D721Med (cell line): ENCODE results near the gene OPA3.
"Not testable (repeated sequence)": the region's sequence is repeated elsewhere in the genome, so short reads cannot be mapped to it uniquely, and the experiment has no call there.

Experiments
- DNase-seq: peaks from one replicate; pipeline ENCODE4 v3.0.0; 2011; ENCODE audit warnings: low spot score; ENCODE audit not compliant: insufficient read length
- FAIRE-seq: peaks from 2 replicates; lab custom pipeline; 2011; peaks lifted over from hg19 to GRCh38; lab: Jason Lieb, UNC
- TF ChIP-seq, protein P1 (sequence below): IDR thresholded peaks from 2 replicates; pipeline ENCODE4 v1.5.1; 2012; ENCODE audit warnings: mild to moderate bottlenecking, control low read depth; ENCODE audit not compliant: insufficient read depth; ENCODE audit errors: missing control alignments

The OPA3 gene

DNA sequence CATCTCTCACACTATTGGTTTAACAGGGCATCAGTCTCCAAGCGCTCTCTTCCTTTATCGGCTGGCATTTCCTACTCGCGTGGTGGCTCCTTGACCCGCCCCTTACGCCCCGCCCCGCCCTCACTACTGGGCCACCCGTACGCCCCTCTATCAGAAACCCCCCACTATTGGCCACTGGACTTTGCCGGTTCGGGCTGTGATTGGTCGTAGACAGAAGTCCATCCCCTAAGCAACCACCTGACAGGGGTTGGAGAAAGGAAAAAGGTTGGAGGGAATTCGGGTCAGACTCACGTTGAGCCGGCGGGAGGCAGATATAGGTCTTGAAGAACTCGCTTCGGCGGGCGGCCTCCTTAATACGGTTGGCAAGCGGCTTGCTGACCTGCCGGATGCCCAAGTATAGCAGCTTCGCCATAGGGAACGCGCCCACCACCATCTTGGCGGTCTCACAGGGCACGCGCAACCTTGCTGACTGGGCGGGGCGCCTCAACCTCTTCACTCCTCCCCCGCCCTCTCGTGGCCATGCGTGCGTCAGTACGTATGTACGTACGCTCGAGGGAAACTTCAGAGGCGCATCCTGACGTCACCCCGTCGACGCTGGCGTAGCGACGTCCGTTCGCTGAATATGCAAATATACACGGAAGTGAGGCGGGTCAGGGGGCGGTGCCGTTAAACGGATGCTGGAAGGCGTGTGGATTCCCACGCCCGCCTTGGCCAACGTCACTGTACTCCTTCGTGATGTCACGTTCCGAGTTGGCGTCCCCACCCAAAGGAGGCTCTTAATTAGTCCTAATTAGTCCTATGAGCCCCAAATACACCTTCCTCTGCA is at the start of gene OPA3:
TSS of gene OPA3 (minus strand) at position 471 of the 826 bp plus-strand sequence. CDS start at position 433, 38 bp downstream.
- FAIRE-seq (peak; percentile 84), DNase-seq (peak; percentile 89)
- TF ChIP-seq, protein P1, sequence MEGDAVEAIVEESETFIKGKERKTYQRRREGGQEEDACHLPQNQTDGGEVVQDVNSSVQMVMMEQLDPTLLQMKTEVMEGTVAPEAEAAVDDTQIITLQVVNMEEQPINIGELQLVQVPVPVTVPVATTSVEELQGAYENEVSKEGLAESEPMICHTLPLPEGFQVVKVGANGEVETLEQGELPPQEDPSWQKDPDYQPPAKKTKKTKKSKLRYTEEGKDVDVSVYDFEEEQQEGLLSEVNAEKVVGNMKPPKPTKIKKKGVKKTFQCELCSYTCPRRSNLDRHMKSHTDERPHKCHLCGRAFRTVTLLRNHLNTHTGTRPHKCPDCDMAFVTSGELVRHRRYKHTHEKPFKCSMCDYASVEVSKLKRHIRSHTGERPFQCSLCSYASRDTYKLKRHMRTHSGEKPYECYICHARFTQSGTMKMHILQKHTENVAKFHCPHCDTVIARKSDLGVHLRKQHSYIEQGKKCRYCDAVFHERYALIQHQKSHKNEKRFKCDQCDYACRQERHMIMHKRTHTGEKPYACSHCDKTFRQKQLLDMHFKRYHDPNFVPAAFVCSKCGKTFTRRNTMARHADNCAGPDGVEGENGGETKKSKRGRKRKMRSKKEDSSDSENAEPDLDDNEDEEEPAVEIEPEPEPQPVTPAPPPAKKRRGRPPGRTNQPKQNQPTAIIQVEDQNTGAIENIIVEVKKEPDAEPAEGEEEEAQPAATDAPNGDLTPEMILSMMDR = no peak

DNA sequence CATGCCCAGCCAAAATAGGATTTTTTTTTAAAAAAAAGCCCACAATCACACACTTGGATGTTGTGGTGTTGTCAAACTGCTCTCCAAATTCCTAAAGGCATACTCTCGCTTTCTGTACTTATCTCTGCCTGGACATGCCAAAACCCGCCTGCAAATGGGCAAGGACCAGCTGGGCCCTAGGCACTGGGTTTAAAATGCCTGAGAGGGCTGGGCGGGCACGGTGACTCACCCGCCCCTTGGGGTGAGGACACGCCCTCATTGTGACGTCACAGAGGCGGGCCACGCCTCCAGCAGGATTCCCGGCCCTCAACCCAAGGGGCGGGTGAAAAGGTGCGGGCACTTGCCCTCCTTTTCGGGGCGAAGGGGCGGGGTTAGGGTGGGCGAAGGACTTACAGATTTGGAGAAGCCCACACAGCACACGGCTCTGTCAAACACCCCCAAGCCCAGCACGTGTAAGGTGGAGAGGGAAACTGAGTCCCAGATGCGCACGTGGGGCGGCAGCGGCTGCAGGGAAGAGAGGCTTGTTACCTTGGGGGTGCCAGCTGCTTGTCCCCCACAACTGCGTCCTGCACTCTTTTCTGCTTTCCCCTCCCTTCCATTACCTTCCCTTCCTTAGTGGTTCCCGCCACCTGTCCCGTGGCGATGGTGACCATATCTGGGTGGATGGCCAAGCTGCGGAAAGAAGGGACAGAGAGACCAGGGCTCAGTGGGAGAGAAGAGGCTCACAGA is 48.0 kb upstream of the OPA3 start:
- peak; percentile 94 for DNase-seq
- FAIRE-seq = no peak
- TF ChIP-seq, protein P1 = no peak

- FAIRE-seq = no peak
- no peak for DNase-seq
- TF ChIP-seq, protein P1 = no peak
Observed at GRCh38 chr19:45630463-45630862, 45.9 kb upstream of the OPA3 start.

GRCh38 chr19:45629704-45630103 is 45.1 kb upstream of the OPA3 start:
- FAIRE-seq (no peak), DNase-seq (no peak)
- TF ChIP-seq, protein P1 = no peak

DNA sequence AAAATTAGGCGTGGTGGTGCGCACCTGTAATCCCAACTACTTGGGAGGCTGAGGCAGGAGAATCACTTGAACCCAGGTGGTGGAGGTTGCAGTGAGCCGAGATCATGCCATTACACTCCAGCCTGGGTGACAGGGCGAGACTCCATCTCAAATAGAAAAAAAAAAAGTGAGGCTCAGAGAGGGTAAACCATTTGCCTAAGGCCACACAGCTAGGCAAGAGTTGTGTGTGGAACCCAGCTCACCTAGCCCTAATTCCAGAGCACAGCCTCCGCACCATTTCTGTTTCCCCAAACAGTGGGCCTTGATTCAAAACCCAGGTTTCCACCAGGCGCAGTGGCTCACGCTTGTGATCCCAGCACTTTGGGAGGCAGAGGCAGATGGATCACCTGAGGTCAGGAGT is 43.6 kb upstream of the OPA3 start:
- not testable (repeated sequence) for DNase-seq, FAIRE-seq

DNA sequence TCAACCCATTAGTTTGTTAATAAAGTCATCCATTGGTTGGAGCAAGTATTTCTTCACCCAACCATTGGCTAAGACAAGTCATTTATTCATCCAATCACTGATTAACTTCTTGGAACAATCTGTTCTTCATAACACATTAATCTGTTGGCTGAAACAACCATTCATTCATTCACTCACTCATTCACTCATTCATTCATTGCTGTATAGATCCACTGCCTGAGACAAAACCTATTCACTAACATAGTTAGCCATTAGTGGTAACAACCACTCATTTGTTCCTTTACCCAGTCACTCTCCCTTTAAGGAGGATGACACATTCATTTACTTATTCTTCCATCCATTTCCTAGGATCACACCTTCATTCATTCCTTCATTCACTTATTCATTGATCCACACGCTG is 39.4 kb upstream of the OPA3 start:
- FAIRE-seq (no peak), DNase-seq (no peak)
- TF ChIP-seq, protein P1 = no peak

DNA sequence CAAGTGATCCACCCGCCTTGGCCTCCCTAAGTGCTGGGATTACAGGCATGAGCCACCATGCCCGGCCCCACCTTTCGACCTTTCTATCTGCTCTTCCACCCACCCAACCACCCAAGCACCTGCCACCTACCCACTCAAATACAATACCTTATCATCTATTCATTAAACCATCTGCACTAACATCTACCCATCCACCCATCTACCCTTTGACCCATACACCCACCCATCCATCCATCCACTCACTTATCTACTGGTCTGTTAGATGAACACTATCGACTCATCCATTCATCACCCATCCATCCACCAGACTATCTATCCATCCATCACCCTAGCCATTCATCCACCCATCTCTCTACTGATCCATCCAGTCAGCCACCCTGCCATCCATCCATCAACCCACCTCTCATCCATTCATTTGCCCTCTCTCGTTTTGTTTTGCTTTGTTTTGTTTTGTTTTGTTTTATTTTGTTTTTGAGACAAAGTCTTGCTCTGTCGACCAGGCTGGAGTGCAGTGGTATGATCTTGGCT is 37.4 kb upstream of the OPA3 start:
- no peak for DNase-seq
- TF ChIP-seq, protein P1 = no peak
- FAIRE-seq = no peak
